SK-N-MC (cell line): ENCODE data around the gene NUDT4B.
"Not testable (repeated sequence)": the region's sequence is repeated elsewhere in the genome, so short reads cannot be mapped to it uniquely, and the experiment has no call there.

ENCODE experiments used
- EZH2 ChIP-seq: fragments of 200-600 bp; sonication (generic); IDR thresholded peaks from one replicate; pipeline ENCODE4 v1.6.1; 2017; ENCODE audit warnings: antibody characterized with exemption
- POLR2AphosphoS5 ChIP-seq: IDR thresholded peaks from 2 replicates; pipeline ENCODE4 v1.6.1; 2012; ENCODE audit warnings: mild to moderate bottlenecking, low read depth, low read length, borderline replicate concordance

DNA sequence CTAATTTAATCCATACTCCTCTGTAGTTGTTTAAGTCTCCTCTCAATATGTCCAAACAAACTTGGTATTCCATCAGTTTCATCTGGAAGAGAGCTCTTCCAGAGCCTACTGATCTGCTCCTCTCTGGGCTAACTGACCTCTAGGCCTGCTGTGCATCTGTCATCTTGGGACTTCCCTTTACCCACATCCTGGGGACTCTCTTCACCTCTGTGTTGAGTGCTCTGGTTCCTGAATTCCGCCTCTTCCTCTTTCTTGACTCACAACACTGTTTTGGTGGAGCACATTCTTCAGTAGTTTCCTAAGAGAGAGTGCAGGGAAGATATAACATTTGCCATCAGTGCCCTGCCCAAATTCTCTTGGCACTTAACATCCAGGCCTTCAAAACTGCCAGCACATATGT, 13.0 kb upstream of the NUDT4B start:
- TF ChIP-seq EZH2, POLR2AphosphoS5: not testable (repeated sequence)
